ENCODE measurements around the gene KCNG4.
"Not testable (repeated sequence)": the region's sequence is repeated elsewhere in the genome, so short reads cannot be mapped to it uniquely, and the experiment has no call there.

KCNG4 gene

DNA sequence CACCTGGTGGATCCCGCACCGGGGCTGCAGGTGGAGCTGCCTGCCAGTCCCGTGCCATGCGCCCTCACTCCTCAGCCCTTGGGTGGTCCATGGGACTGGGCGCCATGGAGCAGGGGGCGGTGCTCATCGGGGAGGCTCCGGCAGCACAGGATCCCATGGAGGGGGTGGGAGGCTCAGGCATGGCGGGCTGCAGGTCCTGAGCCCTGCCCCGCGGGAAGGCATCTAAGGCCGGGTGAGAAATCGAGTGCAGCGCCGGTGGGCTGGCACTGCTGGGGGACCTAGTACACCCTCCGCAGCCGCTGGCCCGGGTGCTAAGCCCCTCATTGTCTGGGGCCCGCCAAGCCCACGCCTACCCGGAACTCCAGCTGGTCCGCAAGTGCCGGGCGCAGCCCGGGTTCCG is 35.3 kb downstream of the KCNG4 start:
- DNase-seq: not testable (repeated sequence)

DNA sequence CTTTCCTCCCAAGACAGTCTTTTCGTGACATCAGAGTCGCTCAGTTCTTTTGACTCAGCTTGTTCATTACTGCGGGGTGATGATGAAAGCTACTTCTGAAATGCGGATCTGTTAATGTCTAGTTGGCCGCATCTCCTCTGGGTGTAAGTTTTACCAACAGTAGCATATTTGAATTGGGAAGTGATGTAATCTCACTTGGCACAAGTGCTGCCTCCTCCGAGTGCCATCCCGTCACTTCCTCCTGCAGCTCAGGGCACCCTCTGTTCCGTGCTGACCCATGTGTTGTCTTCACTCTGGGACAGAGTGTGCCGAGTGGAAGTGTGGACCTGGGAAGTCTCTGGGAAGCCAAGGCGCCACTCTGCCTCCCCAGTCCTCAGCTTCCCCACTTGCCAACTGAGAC is 40.0 kb downstream of the KCNG4 start:
- DNase-seq: peak; percentile 31

DNA sequence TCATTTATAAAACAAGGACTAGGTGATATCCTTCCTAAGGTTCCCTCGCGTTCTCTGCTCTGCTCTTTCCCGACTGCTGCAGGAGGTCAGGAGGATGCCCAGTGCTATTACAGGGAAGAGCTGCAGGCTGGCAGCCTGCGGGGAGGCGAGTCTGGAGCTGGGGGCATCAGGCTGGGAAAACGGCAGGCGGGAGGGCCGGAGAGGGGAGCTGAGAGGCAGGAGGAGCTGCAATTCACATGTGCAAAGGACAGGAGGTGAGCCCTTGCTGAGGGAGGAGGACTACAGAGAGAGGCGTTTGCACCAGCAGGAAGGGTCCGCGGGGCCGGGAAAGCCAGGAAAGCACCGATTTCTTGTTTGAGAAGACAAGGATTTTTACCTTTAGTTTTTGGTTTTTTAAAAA is 40.7 kb downstream of the KCNG4 start:
- DNase-seq: no peak

DNA sequence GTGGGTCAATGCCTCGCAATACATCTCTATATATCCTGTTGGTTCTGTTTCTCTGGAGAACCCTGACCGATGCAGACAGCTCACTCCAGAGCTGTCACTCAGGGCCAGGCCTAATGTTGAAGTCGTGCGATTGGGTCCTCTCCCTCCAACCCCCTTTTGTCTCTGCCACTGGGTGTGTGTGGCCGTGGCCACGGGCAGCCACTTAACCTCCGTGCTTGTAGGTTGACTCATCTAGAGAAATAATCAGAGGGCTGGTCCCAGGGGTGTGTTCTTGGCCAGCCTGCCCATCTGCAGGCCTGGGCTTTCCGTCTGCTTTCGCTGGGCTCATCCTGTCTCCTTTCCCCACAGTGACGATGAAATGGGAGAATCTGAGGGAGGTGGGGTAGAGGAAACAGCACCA is 41.4 kb downstream of the KCNG4 start:
- no peak for DNase-seq

DNA sequence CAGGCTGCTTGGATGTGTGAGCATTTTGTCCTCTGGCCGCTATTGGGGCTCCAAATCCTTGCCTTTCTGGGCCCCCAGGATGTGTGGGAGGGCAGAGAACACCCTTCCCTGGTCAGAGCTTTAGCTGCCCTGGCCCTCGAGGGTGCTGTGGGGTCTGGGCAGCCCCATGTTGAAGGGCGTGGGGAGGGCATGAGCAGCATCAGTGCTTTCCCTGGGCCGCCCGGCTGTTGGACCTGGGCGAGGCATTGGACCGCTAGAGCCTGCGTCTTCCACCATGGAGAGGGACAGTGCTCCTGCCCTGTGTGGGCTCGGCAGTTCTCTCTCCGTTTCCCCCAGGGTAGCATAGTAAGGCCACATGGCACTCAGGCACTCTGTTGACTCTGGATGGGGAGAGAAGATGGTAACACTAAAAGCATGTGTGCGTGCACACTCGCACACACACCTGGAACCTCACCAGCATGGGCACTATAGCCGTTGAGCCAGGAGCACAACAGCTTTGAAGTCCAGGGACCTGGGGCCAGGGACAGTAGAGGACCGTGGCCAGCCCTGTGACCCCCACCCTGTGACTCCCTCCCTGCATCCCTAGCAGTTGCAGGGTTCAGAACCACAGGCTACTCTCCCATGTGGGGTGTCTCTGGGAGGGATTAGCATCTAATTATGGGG is 42.2 kb downstream of the KCNG4 start:
- DNase-seq: no peak

DNA sequence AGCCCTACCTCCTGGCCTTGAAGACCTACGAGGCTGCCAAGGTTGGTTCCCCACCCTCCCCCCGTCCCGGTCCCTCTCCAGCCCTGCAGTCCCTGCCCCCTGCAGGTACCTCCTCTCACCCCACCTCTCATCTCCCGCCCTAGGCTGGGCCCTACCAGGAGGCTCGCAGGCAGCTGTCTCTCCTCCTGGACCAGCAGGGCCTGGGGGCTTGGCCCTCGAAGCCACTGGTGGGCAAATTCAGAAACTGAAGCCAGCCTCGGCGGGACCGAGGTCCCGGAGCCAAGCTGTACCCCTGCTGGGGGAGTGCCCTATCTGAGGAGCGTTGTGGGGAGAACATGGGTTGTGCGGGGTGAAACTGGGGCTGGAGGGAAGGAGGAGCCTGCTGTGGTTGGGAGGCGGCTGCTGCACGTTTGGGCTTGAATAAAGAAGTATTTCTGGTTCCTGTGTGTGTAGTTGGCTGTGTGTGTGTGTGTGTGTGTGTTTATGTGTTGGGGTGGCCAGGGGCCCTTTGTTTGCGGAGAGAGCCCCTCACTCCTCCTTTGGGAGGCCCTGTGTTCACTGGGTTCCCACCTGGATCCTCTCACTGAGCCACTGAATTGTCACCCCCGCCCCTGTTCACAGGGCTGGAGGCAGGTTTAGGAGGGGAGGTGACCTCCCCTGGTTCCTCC is 43.0 kb downstream of the KCNG4 start:
- no peak for DNase-seq

DNA sequence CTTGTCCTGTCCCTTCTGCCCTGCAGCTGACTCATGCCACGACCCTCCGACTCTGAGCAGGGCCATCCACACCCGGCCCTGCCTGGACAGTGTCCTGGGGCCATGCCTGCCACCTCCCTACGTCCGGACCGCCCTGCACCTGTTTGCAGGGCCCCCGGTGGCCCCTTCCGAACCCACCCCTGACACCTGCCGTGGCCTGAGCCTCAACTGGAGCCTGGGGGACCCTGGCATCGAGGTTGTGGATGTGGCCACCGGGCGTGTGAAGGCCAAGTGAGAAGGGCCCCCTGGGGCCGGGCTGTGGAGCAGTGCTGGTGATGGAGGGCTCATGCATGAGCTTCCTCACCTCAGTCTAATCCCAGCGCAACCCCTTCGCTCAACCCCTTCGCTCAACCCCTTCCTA is 43.7 kb downstream of the KCNG4 start:
- DNase-seq: no peak

DNA sequence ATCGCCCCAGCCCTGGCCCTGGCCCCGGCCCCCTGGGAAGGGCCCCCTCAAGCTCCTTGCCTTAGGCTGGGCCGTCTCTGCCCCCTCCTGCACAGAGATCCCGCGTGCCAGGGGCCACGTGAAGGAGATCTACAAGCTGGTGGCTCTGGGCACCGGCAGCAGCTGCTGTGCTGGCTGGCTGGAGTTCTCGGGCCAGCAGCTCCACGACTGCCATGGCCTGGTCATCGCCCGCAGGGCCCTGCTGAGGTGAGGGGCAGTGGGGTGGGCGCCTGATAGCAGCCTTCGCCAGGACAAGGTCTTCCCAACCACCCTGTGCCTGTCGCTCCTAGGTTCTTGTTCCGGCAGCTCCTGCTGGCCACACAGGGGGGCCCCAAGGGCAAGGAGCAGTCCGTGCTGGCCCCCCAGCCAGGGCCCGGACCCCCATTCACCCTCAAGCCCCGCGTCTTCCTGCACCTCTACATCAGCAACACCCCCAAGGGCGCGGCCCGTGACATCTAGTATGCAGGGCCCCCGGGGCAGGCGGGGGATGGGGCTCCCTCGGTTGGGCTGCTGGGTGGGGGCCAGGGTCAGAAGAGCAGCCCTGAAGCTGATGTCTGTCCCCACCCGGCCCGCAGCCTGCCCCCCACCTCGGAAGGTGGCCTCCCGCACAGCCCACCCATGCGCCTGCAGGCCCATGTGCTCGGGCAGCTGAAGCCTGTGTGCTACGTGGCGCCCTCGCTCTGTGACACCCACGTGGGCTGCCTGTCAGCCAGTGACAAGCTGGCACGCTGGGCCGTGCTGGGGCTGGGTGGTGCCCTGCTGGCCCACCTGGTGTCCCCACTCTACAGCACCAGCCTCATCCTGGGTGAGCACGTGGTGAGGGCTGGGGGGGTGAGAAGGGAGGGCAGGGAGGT is 44.4 kb downstream of the KCNG4 start:
- DNase-seq: no peak

DNA sequence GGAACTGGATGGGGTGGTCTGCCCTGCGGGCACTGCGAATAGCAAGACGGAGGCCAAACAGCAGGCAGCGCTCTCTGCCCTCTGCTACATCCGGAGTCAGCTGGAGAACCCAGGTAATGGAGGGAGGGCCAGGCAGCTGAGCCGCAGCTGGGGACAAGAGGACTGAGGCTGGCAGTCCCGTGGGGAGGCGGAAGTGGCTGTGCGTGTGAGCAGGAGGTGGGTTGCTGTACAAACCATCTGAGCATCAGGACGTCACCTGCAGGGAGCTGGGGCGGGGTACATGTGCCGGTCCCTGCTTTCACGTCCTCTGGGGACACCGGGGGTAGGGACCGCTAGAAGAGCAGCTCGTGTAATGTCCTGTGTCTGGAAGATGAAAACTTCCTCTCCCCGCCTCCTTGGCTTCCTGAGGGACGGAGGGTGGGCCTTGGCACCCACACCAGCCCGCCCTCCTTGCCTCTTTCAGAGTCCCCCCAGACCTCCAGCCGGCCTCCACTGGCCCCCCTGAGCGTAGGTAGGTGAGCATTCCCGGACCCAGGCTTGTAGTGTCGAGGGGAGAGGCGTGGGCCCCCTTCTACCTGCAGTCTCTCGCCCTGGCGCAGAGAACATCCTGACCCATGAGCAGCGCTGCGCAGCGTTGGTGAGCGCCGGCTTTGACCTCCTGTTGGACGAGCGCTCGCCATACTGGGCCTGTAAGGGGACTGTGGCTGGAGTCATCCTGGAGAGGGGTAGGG is 45.2 kb downstream of the KCNG4 start:
- no peak for DNase-seq

DNA sequence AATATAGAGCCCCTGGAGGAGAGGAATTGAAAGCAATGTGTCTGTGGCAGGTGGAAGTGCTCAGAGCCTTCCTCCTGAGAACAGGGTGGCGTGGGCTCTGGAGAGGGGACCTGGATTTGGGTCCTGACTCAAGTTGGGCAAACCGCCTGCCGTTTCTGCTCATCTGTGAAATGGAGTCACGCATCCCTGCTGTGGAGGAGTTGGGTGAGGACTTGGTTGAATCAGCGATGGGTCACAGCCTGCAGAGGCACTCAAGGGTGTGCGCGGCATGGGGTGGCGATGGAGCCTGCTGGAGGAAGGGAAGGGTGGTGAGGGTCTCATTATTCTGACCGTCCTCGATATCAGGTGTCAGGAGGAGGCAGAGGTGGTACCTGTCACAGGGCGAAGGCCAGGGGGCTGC is 45.8 kb downstream of the KCNG4 start:
- no peak for DNase-seq

DNA sequence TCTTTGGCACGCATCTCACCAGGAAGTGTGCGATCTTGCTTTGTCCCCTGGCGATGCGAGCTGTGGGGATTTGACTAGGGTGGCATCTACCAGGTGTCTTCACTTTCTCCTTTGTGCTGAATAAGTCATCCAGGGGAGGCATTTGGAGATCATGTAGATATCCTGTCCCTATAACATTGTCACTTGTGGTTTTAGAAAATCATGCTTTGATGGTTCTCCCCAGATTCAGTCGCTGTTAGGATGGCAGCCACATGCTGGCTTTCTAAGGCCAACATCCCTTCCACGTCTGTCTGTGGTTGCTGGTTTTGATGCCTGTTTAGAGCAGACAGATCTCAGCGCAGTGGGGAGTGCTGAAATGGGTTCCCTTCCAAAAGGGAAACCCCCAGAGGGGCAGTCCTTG is 46.3 kb downstream of the KCNG4 start:
- no peak for DNase-seq

DNA sequence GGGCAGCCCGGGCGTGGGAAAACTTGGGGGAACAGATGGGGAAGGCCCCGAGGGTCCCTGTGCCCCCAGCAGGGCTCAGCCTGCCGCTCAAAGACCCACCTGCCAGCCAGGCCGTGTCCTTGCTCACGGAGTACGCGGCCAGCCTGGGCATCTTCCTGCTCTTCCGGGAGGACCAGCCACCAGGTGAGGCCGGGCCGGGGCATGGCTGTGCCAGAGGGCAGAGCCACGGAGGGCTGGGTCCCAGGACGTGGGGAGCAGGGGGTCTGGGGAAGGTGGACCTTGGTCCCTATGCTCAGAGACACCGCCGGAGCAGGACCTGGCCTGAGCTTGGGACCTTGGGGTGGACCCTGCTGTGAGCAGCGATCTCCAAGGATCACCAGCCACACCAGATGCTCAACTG is 48.3 kb downstream of the KCNG4 start:
- DNase-seq: no peak

DNA sequence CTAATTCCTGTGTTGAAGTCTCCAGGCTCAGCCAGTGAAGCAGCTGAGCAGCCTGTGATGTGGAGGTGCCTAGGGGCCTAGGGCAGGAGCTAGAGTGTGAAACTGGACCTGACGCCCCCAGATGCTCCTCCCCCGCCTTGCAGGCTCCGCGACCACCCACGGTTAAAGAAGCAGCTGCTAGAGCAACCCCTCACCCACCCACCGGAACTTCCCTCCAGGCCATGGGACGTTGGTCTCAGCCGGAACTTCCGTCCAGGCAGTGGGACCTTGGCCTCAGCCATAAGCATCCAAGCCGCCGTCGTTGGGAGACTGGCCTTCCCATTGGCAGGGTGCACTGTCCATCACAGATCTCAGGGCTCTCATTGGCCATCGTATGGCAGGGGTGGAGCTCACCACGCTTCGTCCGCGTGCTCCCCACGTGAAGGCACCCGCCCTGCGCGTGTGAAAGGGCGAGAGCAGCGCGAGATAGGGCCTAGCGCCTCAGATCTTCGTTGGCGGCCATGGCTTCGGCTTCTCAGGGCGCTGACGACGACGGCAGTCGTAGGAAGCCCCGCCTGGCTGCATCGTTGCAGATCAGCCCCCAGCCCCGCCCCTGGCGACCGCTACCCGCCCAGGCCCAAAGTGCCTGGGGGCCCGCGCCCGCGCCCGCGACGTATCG is 49.0 kb downstream of the KCNG4 start, which contains the start of gene ADAD2:
Gene ADAD2, plus strand, starts transcription at position 427 of the 658 bp plus-strand sequence. Its CDS starts 74 bp downstream, at position 501.
- DNase-seq: no peak

DNA sequence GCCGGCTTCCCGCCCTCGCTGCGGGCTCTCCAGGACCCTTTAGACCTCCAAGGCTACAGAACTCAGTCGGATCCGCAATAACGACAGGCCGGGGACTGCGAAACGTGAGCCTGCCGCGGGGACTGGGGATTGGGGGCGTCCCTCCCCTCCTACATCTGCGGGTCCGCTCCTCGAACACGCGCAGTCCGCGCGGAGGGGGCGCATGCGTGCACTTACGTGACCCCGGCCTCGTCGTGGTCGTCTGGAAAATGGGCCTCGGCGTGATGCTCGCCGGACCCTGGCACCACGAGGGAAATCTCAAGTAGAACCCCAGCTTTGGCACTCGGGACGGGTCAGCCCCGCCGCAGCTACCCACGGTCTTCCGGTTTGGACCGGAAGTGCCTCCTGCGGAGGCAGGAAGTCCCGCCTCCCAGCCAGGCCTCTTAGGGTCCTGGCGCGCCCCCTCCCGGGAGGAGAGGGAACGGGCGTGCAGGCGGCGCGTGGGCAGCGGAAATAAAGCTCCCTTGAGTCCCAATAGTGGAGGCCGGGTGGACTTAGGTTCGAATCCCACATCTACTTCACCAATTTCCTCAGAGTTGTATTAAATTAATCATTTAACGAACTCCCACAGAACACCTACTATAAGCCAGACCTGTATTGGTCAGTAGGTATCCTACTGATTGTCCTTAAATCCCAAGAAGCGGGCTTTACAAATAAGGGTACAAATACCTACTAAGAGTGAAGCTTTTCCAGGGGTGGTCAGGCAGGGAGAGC is 53.0 kb downstream of the KCNG4 start, which contains the start of gene TAF1C:
Gene TAF1C, minus strand, starts transcription at position 373 of the 753 bp plus-strand sequence. CDS start 2,069 bp downstream, outside the sequence.
- peak; percentile 94 for DNase-seq

DNA sequence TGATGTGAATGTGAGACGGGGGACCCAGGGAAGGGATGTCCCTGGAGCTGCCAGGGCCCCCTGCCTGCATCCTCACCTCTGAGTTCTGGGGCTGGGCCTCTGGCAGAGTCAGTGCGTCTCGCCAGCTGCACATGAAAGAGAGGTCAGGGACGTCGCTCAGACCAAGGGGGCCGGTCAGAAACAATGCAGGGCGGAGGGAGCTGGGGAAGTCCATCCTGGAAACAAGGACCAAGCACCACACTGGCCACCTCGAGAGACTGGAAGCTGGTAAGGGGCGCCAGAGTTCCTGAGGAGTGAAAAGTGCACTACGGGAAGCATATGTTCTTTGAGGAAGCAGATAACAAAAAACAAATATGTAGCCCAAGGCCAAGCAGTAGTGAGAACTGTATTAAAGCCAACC is 55.0 kb downstream of the KCNG4 start:
- DNase-seq: no peak

DNA sequence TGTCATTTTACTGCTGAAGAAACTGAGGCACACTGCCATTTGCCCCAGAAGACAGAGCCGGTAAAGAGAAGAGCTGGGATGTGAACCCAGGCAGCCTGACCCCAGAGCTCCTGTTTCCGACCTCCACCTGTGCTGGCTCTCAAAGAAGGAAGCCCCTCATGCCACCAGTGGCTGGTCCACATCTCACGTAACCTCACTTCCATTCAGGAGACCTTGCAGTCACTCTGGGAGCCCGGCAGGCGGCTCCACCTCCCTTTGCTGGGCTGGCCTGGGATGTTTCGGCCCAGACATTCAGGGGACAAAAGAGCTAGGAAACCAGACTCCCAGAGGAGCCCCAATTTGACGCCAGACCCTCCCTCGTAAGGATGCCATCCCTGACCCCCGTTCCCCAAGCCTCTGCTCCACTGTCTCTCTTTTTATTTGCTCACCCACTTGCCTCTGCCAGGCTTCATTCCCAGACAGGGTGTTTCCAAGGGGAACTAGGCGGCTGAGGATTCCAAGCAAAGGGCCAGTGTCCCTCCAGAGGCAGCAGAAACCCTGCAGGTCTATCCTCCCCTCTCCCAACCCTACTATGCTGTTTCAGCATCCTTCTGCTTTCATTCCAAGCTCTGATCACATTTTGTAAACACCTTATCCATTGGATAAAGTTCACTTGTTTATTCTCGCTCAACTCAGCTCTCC is 55.8 kb downstream of the KCNG4 start:
- no peak for DNase-seq

DNA sequence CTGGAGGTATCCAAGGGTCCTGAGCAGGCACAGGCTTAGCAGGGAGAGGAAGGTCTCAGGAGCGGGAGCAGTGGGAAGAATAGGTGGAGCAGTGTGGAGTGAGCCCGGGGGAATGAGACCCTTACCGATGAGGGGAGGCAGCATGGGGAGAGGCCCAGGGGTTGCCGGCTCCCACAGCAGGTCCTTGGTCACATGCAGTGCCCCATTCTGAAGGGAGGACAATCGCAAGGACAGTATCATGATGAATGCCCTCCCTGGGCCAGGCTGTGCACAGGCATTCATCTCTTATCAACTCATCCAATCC is 56.3 kb downstream of the KCNG4 start:
- DNase-seq: no peak

DNA sequence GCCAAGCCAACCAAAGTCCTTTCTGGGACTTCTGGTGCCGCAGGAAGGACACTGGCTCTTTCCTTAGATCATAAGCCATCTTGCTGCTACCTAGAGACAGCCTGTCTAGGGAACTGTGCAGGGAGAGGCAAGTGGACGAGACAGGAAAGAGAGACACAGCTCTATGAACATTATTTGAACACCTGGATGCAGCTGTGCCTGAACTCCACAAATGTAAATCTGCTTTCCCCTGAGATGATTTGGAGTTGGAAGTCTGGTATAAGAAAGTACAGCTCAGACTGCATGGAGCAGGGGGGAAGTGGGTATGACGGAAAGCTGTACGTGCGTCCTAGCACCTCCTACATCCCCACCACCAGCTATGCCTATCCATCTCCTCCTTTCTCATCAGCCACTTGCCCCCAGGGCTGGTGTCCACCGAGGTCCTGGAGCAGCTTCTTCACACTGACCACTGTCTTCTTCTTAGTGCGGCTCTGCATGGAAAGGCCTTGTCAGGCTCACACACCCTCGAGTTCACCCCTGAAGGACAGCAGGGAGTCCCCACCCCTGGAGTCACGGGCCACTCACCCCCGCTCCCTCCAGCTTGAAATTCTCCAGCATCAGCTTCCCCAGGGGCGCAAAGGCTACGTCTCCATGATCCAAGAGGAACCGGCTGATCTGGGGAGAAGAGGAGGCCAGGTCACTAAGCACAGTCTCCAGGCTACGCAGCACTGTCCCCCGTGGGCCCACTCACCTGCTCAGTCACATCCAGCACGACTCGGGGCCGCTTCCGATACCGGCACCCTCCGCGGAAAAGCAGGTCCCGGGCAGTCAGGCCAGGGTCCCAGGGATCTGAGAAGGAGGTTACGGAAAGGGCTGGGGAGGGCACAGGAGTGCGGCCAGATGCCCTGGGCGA is 56.9 kb downstream of the KCNG4 start:
- no peak for DNase-seq

DNA sequence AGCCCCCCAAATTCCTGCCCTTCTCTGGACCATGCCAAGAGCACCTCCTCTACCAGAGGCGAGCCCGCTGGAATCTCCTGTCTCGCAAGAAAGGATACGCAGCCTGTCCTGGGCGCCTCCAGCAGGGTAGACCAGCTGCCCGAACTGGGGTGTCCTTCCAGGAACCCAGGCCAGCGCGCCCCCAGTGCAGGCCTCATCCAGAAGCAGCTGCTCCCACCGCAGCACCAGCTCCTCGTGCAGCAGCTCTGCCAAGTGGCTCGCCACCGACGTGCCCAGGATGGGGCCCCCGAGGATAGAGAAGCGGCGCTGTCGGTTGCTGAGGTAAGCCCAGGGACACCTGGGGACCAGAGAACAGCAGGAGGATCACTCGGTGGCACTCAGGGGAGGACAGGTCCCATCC is 57.7 kb downstream of the KCNG4 start:
- no peak for DNase-seq
